Transverse colon (tissue), 4 donors: ENCODE measurements around the gene AHCY. TPM values are rescaled to one million over a fixed set of nuclear protein-coding genes. Genes with fewer than 3 reads are reported as not detected.

Experiments used
- DNase-seq: peaks from one replicate; pipeline ENCODE4 v3.0.0-alpha.2; 2019
- H3K27ac ChIP-seq, 4 donors: fragments of 200-600 bp; sonication (generic); 2 replicates each; pipeline ENCODE4 v1.5.1; 2016 to 2018; ENCODE audit warnings: inconsistent platforms in 4 of 4
- H3K27me3 ChIP-seq: fragments of 200-600 bp; sonication (generic); 2 replicates; pipeline ENCODE4 v1.5.1; 2017; ENCODE audit warnings: inconsistent platforms
- H3K36me3 ChIP-seq, 4 donors: fragments of 200-600 bp; sonication (generic); 2 replicates each; pipeline ENCODE4 v1.5.1; 2017 to 2019; ENCODE audit warnings: inconsistent platforms in 4 of 4
- H3K4me1 ChIP-seq, 4 donors: fragments of 200-600 bp; sonication (generic); 2 replicates each; pipeline ENCODE4 v1.5.1; 2017 to 2020; ENCODE audit warnings: inconsistent platforms in 4 of 4
- H3K4me3 ChIP-seq, 4 donors: fragments of 200-600 bp; sonication (generic); 1 replicate in 1 of 4; 2 replicates in 3 of 4; pipeline versions ENCODE4 v1.5.1 to v1.6.1; 2017 to 2019; ENCODE audit warnings: inconsistent platforms in 4 of 4
- H3K9me3 ChIP-seq, 2 donors: fragments of 200-600 bp; sonication (generic); 2 replicates each; pipeline ENCODE4 v1.5.1; 2017 to 2019; ENCODE audit warnings: inconsistent platforms in 2 of 2
- EP300 ChIP-seq: sonication (generic); formaldehyde crosslinking; IDR thresholded peaks from one replicate; pipeline ENCODE4 v1.6.1; 2017; ENCODE audit warnings: antibody characterized with exemption, low read depth
- POLR2A ChIP-seq: fragments of 450-650 bp; IDR thresholded peaks from one replicate; pipeline ENCODE4 v1.6.1; 2016; ENCODE audit warnings: antibody characterized with exemption, mild to moderate bottlenecking, moderate library complexity
- POLR2AphosphoS5 ChIP-seq, 3 donors: sonication (generic); formaldehyde crosslinking; IDR thresholded peaks; one replicate each; pipeline ENCODE4 v1.6.1; 2016; ENCODE audit warnings: antibody characterized with exemption in 3 of 3
- WGBS, 2 donors: methylation state at CpG; one replicate each; pipeline ENCODE4 v1.1.5; 2018; ENCODE audit warnings: low coverage in 1 of 2; 5-methylcytosine and 5-hydroxymethylcytosine counted together
- in situ Hi-C, 4 donors: fragments of 200-750 bp; cut with MboI; loops; one replicate each; pipeline versions ENCODE4 v1.15.0 to v1.15.1; 2017; ENCODE audit warnings: low sequenced_read_pairs in 3 of 4, low pct_ligation_motif_present in 1 of 4, low pct_unique_long_range_greater_than_20kb in 1 of 4
- intact Hi-C: fragments of 100-400 bp; cut with DNase I; formaldehyde crosslinking; loops from one replicate; pipeline ENCODE4 v1.15.1; 2023; ENCODE audit warnings: low total_unique reads
- total RNA-seq, 4 donors: library from RNA; depleted of rRNA; stranded (reverse); fragments of >200 nt; gene quantifications; one replicate each; pipeline ENCODE4 v1.1.0, GENCODE V29; 2016
- TF ChIP-seq, protein P1 (sequence below), 5 experiments: fragments of 200-600 bp in 3 of 5; fragments of 450-650 bp in 2 of 5; sonication (generic) in 3 of 5; IDR thresholded peaks; 1 replicate in 2 of 5; 2 replicates in 3 of 5; pipeline ENCODE4 v1.5.1; 2016 to 2017; ENCODE audit warnings: antibody characterized with exemption in 5 of 5, inconsistent platforms in 3 of 5, mild to moderate bottlenecking in 2 of 5, moderate library complexity in 1 of 5

The AHCY gene
- total RNA-seq, 4 donors from 2014 or later: 23.9 to 71.6 (median 63.8) TPM

DNA sequence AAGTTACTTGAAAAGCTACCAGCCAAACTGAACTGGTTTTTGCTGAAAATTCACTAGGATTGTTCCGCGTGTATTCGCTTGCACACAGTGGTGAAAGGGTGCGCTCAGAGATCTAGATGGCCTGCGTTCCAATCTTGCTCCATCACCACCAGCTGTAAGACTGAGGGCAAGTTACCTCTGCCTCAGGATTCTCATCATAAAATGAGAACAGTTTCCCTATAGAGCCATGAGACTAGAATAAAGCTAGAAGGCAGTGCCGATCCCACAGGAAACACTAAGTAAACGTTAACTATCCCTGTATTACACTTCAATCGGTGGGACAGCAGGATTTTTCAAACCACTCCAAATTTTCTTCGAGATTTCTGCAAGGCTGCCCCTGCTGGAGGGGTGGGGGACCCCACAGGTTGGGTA, 838 bp downstream of the AHCY start:
- no peaks in the 10 kb centered on the region for H3K9me3 ChIP-seq
- H3K4me1 ChIP-seq: peaks cover 13 to 25% (median 15%) of the 10 kb centered on the region in 4 donors
- H3K4me3 ChIP-seq: peak overlapping the region; percentile 70 to 89 (median 80)
- no peak for DNase-seq
- intact Hi-C loops: no loop called here
- no peak for TF ChIP-seq POLR2A
- no peak for TF ChIP-seq EP300
- TF ChIP-seq POLR2AphosphoS5 (IDR thresholded peaks at IDR 0.05): no peak
- TF ChIP-seq, protein P1, sequence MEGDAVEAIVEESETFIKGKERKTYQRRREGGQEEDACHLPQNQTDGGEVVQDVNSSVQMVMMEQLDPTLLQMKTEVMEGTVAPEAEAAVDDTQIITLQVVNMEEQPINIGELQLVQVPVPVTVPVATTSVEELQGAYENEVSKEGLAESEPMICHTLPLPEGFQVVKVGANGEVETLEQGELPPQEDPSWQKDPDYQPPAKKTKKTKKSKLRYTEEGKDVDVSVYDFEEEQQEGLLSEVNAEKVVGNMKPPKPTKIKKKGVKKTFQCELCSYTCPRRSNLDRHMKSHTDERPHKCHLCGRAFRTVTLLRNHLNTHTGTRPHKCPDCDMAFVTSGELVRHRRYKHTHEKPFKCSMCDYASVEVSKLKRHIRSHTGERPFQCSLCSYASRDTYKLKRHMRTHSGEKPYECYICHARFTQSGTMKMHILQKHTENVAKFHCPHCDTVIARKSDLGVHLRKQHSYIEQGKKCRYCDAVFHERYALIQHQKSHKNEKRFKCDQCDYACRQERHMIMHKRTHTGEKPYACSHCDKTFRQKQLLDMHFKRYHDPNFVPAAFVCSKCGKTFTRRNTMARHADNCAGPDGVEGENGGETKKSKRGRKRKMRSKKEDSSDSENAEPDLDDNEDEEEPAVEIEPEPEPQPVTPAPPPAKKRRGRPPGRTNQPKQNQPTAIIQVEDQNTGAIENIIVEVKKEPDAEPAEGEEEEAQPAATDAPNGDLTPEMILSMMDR (IDR thresholded peaks at IDR 0.05): peak in 4 of 5 experiments; percentile 10 to 34 (median 18)
- in situ Hi-C loops: loop anchor here (25.0 kb wide), 4 partner anchors 185 to 460 kb away; partner anchors contain the start of genes DYNLRB1 (in 2 of the 4) and TP53INP2 (in 1 of the 4)
- peak overlapping the region; percentile 92 to 98 (median 96) for H3K27ac ChIP-seq
- H3K27me3 ChIP-seq: no peaks in the 10 kb centered on the region
- 18% methylated on average over 9 of the region's 9 CpGs; no CpG with 5 or more reads in 1 of the 2 donors for WGBS, 2 donors
- no peaks in the 10 kb centered on the region for H3K36me3 ChIP-seq

DNA sequence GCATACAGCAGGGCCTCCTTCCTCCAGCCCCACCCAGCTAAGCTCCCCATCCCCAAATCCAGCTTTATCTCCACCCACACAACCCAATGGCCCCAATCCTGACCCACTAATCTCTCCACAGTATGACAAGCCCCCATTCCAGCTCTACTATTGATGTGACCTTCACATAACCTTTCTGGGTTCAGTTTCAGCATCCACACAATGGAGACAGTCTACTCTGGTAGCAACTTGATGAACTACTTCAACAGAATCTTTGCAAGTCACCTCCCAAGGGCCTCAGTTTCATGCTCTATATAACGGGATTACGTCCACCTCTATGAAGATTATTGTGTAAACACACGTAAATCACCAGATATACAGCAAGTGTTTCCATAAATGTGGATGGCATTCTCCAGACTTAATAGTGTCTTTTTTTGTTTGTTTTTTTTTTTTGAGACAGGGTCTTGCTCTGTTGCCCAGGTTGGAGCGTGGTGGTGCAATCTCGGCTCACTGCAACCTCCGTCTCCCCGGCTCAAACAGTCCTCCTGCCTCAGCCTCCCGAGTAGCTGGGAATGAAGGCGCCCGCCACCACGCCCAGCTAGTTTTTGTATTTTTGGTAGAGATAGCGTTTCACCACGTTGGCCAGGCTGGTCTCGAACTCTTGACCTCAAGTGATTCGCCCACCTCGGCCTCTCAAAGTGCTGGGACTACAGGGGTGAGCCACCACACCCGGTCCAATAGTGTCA, 1.4 kb downstream of the AHCY start:
- in situ Hi-C loops (loop anchor here (25.0 kb wide), 4 partner anchors 186 to 461 kb away; partner anchors contain the start of genes DYNLRB1 (in 2 of the 4) and TP53INP2 (in 1 of the 4)), intact Hi-C loops (no loop called here)
- Histone ChIP-seq H3K4me3 (peak overlapping the region in 3 of 4 donors; percentile 70 to 89 (median 80)), H3K9me3 (no peaks in the 10 kb centered on the region), H3K36me3 (no peaks in the 10 kb centered on the region), H3K27me3 (no peaks in the 10 kb centered on the region), H3K27ac (peak overlapping the region; percentile 92 to 98 (median 96)), H3K4me1 (peaks cover 13 to 25% (median 15%) of the 10 kb centered on the region in 4 donors)
- TF ChIP-seq, protein P1 (IDR thresholded peaks at IDR 0.05): no peak
- TF ChIP-seq POLR2A: no peak
- TF ChIP-seq POLR2AphosphoS5 (IDR thresholded peaks at IDR 0.05): no peak
- no peak for TF ChIP-seq EP300
- 76 to 93% methylated on average over 3 to 17 of the region's 17 CpGs for WGBS, 2 donors
- peak; percentile 10 for DNase-seq

DNA sequence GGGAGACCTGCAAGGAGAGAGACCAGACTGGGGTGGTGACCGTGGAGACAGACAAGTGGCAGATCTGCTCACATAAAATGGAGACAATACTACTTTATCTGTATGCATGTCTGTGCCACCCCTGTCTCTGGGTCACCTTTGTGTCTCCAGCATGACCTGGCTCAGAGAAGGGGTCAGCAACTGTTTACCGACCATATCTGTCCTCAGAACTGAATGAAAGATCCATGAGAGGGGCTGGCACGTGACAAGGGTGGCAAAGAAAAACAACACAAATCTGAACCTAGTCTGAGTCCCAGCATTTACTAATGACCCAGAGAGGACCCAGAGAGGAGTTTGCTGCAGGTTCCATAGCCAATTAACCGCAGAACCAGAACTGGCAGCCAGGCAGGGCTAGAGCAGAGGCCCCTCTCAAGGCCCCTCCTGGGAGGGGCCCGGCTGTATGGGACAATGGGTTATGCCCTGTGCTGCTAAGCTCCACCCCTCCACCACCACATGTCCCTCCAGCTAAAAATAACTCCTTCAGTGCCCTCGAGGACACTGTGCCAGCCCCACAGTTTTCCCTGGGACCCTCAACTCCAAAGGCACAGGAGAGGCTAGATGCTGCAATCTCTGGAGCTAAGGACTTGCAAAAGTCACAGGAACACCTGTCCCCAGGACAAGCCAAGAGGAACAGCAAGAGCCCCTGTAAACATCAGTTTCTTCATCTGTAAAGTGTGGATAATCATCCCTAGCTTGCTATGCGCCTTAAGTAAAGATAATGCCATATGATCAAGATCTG, 2.2 kb downstream of the AHCY start:
- Histone ChIP-seq H3K27me3 (no peaks in the 10 kb centered on the region), H3K36me3 (no peaks in the 10 kb centered on the region), H3K9me3 (no peaks in the 10 kb centered on the region), H3K4me3 (no peak overlapping the region), H3K4me1 (peaks cover 13 to 25% (median 15%) of the 10 kb centered on the region in 4 donors), H3K27ac (no peak overlapping the region)
- intact Hi-C loops: no loop called here
- no peak for DNase-seq
- TF ChIP-seq EP300: no peak
- no peak for TF ChIP-seq POLR2AphosphoS5 (IDR thresholded peaks at IDR 0.05)
- TF ChIP-seq POLR2A: no peak
- TF ChIP-seq, protein P1 (IDR thresholded peaks at IDR 0.05): no peak
- 54% methylated on average over 7 of the region's 7 CpGs; no CpG with 5 or more reads in 1 of the 2 donors for WGBS, 2 donors
- in situ Hi-C loops: loop anchor here (25.0 kb wide), 4 partner anchors 186 to 461 kb away; partner anchors contain the start of genes DYNLRB1 (in 2 of the 4) and TP53INP2 (in 1 of the 4)
